ENCODE measurements around the gene TANGO6. TPM values are rescaled to one million over a fixed set of nuclear protein-coding genes. Genes with fewer than 3 reads are reported as not detected.

Gene TANGO6
- total RNA-seq, 2 experiments from 2014 or later, result 17.1 to 18.1 TPM

- no peak for DNase-seq
- no peak overlapping the region for H3K4me3 Mint-ChIP-seq
- H3K36me3 ChIP-seq (ENCODE audit: insufficient read depth, low read length), result peaks cover 33% of the 10 kb centered on the region
- no peaks in the 10 kb centered on the region for H3K27me3 ChIP-seq (ENCODE audit: control insufficient read depth in 1 of 2, insufficient read depth in 2 of 2, low read length in 2 of 2)
- H3K9me3 ChIP-seq (ENCODE audit: control insufficient read depth in 1 of 2, insufficient read depth in 1 of 2, low read length in 2 of 2), result no peaks in the 10 kb centered on the region
- H3K4me3 ChIP-seq (ENCODE audit: low read length), result no peak overlapping the region
- ChIA-PET CTCF (no interaction called here), POLR2A (no interaction called here)
- no peaks in the 10 kb centered on the region for H3K27me3 Mint-ChIP-seq
- no peak overlapping the region for H3K27ac ChIP-seq (ENCODE audit: low read depth in 1 of 2, low read length in 2 of 2)
- H3K36me3 Mint-ChIP-seq (ENCODE audit: low read depth), result peaks cover 61% of the 10 kb centered on the region
- no peak overlapping the region for H3K27ac Mint-ChIP-seq
- no peaks in the 10 kb centered on the region for H3K4me1 ChIP-seq (ENCODE audit: insufficient read depth, low read length)
- intact Hi-C loops (cut with DNase I, micrococcal nuclease), result no loop called here
- no peak for TF ChIP-seq CTCF (IDR thresholded peaks at IDR 0.05)
- H3K9me3 Mint-ChIP-seq, result no peaks in the 10 kb centered on the region
- ATAC-seq (ENCODE audit: poor library complexity), result no peak
- H3K4me1 Mint-ChIP-seq (ENCODE audit: low read depth), result no peaks in the 10 kb centered on the region
Observed at GRCh38 chr16:68900009-68900408, 56.7 kb downstream of the TANGO6 start.

- Mint-ChIP-seq H3K9me3 (no peaks in the 10 kb centered on the region), H3K36me3 (ENCODE audit: low read depth) (peaks cover 71% of the 10 kb centered on the region), H3K4me1 (ENCODE audit: low read depth) (no peaks in the 10 kb centered on the region), H3K4me3 (no peak overlapping the region), H3K27ac (no peak overlapping the region), H3K27me3 (no peaks in the 10 kb centered on the region)
- Histone ChIP-seq H3K27me3 (ENCODE audit: control insufficient read depth in 1 of 2, insufficient read depth in 2 of 2, low read length in 2 of 2) (no peaks in the 10 kb centered on the region), H3K36me3 (ENCODE audit: insufficient read depth, low read length) (peaks cover 33% of the 10 kb centered on the region), H3K27ac (ENCODE audit: low read depth in 1 of 2, low read length in 2 of 2) (no peak overlapping the region), H3K4me3 (ENCODE audit: low read length) (no peak overlapping the region), H3K4me1 (ENCODE audit: insufficient read depth, low read length) (no peaks in the 10 kb centered on the region), H3K9me3 (ENCODE audit: control insufficient read depth in 1 of 2, insufficient read depth in 1 of 2, low read length in 2 of 2) (no peaks in the 10 kb centered on the region)
- no peak for TF ChIP-seq CTCF (IDR thresholded peaks at IDR 0.05)
- intact Hi-C loops (cut with DNase I, micrococcal nuclease), result no loop called here
- ATAC-seq (ENCODE audit: poor library complexity), result no peak
- ChIA-PET POLR2A (no interaction called here), CTCF (no interaction called here)
- peak in 1 of 14 experiments; percentile 9 for DNase-seq
Observed at GRCh38 chr16:68902003-68902968, 59.0 kb downstream of the TANGO6 start.

GRCh38 chr16:68902969-68903345, 59.6 kb downstream of the TANGO6 start:
- no peak overlapping the region for H3K4me3 ChIP-seq (ENCODE audit: low read length)
- no peaks in the 10 kb centered on the region for H3K27me3 ChIP-seq (ENCODE audit: control insufficient read depth in 1 of 2, insufficient read depth in 2 of 2, low read length in 2 of 2)
- no peak overlapping the region for H3K4me3 Mint-ChIP-seq
- H3K4me1 Mint-ChIP-seq (ENCODE audit: low read depth), result no peaks in the 10 kb centered on the region
- no peaks in the 10 kb centered on the region for H3K9me3 Mint-ChIP-seq
- POLR2A ChIA-PET, result no interaction called here
- no peaks in the 10 kb centered on the region for H3K27me3 Mint-ChIP-seq
- no peaks in the 10 kb centered on the region for H3K4me1 ChIP-seq (ENCODE audit: insufficient read depth, low read length)
- ATAC-seq (ENCODE audit: poor library complexity), result no peak
- CTCF ChIA-PET, result no interaction called here
- peaks cover 74% of the 10 kb centered on the region for H3K36me3 Mint-ChIP-seq (ENCODE audit: low read depth)
- no peaks in the 10 kb centered on the region for H3K9me3 ChIP-seq (ENCODE audit: control insufficient read depth in 1 of 2, insufficient read depth in 1 of 2, low read length in 2 of 2)
- no peak overlapping the region for H3K27ac Mint-ChIP-seq
- intact Hi-C loops (cut with DNase I, micrococcal nuclease), result no loop called here
- H3K36me3 ChIP-seq (ENCODE audit: insufficient read depth, low read length), result peaks cover 35% of the 10 kb centered on the region
- TF ChIP-seq CTCF (IDR thresholded peaks at IDR 0.05), result no peak
- no peak overlapping the region for H3K27ac ChIP-seq (ENCODE audit: low read depth in 1 of 2, low read length in 2 of 2)
- DNase-seq, result no peak
